AG08396 (cell line): ENCODE data around the gene LRP1.
A peak's percentile ranks its signal among the peaks of the same experiment; 100 is the strongest.
"Not testable (repeated sequence)": the region's sequence is repeated elsewhere in the genome, so short reads cannot be mapped to it uniquely, and the experiment has no call there.

Experiments
- DNase-seq: peaks from one replicate; pipeline ENCODE4 v3.0.0; 2012; ENCODE audit warnings: low spot score, mixed read lengths

The LRP1 gene

GRCh38 chr12:57112492-57113294 is 15.6 kb upstream of the LRP1 start:
- DNase-seq, result no peak

DNA sequence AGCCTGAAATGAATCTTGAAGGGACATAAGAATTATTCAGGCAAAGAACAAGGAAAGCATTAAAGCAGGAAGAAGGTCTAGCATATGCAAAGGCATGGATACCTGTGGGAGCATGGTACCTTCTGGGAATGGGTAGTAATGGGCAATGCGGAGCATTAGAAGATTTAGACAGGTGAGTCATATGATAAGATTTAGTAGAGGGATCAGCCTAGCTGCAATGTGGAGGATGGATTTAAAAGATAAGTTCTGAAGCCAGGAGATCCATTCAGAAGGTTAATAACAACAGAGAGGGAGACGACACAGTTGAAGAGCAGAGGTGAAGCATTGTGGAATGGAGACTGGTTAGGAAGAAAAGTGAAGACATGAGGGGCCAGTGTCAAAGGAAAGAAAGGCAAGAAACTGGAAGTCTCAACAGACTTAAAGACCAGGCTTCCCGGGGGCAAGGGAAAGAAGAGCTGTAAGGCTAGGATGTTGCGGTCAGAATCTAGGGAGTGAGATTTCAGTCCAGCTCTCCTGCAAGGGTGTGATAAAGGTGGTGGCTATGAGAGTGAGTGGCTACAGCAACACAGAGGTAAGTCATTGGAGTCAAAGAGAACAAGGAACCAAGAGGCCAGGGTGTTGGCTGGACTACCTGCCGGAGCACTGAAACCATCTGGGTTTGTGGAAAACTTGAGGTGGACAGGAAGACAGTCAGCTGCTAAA is 11.6 kb upstream of the LRP1 start:
- DNase-seq, result no peak

- DNase-seq, result no peak
Measured at GRCh38 chr12:57118711-57119271, 9.5 kb upstream of the LRP1 start.

DNA sequence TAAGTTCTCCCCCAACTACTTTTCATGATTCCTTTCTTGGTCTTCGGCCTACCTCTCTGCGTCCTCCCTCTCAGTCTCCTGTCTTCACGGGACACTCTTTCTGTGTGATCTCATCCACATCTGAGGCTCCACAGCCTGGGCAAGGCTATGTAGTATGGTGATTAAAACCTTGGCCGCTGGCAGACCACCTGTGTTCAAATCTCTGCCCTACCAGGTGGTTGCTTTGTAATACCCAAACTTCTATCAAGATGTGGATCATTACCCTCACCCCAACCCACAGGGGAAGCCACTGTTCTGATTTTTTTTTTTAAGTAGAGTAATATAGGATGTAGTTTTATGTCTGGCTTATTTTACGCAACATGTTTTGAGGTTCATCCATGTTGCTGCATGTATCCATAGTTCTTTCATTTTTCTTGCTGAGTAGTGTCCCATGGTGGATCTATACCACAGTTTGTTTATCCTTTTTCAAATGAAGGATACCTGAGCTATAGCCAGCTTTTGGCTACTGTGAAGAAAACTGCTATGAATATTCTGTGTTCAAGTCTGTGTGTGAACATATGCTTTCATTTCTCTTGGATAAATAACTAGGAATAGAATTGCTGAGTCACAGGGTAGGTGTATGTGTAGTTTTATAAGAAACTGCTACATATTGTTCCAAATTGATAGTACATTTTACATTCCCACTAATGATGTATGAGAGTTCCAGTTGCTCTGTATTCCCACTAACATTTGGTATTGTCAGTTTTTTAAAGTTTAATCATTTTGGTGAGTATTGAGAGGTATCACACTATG is 8.8 kb upstream of the LRP1 start:
- DNase-seq, result no peak

- not testable (repeated sequence) for DNase-seq
Measured at GRCh38 chr12:57120718-57121117, 7.6 kb upstream of the LRP1 start.

- no peak for DNase-seq
Measured at GRCh38 chr12:57123813-57124212, 4.5 kb upstream of the LRP1 start.

DNA sequence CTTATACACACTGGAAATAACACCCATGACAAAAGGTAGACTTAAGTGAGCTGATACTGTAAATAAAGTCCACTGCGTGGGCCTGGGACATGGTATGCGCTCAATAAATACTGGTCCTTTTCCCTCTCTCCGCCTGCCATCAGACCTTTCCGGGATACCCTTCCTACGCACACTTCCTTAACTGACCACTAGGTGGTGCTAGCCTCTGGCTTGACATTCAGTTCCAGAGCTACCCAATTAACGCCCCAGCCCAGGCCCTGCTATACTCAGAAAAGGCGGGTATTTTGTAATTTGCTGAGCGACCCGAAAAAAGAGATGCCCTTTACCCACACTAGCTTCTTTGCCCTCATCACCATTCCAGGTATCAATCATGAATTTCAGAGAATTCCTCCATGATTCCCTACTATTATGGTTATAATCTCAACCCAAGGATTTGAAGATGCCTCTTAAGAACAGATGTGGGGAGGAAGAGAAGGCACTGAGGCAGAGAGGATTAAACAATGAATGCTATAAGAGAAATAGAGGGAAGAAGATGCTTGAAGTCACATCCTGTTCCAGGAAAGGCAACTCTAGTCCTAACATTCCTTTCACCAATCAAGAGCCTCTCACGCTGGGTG is 3.9 kb upstream of the LRP1 start:
- DNase-seq, result peak; percentile 74

DNA sequence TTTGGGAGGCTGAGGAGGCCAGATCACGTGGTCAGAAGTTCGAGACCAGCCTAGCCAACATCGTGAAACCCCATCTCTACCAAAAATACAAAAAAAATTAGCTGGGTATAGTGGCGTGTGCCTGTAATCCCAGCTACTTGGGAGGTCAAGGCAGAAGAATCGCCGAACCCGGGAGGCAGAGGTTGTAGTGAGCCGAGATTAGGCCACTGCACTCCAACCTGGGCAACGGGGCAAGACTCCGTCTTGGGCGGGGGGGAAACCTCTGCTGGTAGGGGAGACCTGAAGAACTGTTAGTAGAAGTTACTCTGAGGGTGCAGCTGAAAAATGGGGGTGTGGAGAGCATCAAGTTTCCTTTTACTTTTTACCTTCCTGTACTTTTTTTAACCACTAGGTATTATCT is 2.2 kb upstream of the LRP1 start:
- no peak for DNase-seq

DNA sequence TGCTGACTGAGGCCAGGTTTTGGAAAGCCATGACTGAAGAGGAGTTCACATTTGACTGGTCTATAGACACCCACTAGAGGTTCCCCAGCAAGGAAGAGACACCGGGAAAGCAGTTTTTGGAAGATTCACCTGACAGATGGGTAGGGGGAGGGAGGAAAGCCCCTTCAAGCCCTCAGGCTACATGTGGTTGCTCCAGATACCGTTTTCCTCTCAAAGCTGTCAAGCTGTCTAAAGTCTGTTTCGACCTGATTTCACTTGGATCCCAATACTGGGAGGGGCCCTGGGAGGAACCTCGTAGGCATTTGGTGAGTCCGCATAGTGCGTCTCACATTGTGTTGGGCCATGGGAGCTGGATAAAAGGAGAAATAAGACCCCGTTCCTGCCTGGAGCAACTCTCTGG is 1.7 kb upstream of the LRP1 start:
- DNase-seq, result no peak

DNA sequence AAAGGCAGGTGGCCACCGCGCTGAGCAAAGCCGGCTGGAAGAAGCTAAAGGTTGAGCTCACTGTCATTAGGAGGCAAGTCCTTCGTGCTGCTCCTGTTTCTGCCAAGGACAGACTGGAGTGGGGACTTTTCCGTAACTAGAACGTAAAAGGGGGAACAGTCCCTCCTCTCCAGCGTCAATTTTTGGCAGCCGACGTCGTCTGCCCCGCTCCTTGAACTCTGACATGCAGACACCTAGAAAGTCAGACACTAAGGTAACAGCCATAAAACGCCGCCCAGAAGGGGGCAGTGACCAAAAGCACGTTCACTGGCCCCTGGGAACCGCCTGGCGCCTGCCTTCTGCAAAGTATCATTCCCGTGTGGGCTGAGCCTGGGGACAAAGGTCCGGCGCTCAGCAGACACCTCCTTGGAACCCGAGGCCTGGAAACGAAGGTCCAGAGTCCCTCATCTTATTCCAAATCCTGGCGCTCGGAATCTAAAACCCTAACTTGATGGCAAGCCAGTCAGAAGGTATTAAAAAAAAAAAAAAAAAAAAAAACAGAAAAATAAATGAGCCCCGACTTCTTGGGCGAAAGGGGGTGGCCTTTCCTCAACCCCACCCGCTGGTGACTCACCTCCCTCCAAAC is 1.1 kb upstream of the LRP1 start:
- no peak for DNase-seq

DNA sequence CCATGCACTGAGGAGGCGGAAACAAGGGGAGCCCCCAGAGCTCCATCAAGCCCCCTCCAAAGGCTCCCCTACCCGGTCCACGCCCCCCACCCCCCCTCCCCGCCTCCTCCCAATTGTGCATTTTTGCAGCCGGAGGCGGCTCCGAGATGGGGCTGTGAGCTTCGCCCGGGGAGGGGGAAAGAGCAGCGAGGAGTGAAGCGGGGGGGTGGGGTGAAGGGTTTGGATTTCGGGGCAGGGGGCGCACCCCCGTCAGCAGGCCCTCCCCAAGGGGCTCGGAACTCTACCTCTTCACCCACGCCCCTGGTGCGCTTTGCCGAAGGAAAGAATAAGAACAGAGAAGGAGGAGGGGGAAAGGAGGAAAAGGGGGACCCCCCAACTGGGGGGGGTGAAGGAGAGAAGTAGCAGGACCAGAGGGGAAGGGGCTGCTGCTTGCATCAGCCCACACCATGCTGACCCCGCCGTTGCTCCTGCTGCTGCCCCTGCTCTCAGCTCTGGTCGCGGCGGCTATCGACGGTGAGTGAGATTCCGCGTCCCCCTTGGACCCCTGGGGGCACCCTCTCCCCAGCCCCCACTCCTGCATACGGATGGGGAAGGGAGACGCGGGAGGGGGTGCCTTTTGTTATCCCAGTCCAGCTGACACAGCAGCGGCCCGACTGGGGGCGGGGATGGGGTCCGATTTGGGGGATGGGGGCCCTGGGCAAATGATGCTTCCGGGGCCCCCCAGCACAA is 400 bp downstream of the LRP1 start:
- no peak for DNase-seq

- no peak for DNase-seq
Measured at GRCh38 chr12:57129321-57129842, 1.1 kb downstream of the LRP1 start.

DNA sequence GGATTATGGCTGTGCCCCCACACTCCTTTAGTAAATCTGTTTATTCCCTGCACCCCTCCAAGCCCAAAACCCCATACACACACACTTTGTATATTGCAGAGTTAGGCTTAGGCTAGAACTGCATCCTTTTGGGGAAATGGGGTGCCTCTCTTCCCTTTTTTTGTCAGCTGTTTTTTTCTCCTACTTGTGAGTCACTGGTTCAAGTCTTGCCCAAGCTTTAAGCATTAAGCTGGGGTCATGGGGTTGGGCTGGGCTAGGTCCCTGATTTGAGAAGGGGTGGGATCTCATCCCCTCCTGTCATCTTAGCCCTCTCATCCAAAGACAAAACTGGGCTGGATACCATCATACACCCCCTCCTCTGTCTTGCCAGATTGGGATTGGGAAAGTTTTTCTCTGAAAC is 1.6 kb downstream of the LRP1 start:
- DNase-seq, result no peak

- no peak for DNase-seq
Measured at GRCh38 chr12:57130941-57131340, 2.7 kb downstream of the LRP1 start.

GRCh38 chr12:57131896-57132744 is 3.8 kb downstream of the LRP1 start:
- no peak for DNase-seq

- no peak for DNase-seq
Measured at GRCh38 chr12:57133013-57133569, 4.8 kb downstream of the LRP1 start.

- no peak for DNase-seq
Measured at GRCh38 chr12:57133916-57134315, 5.6 kb downstream of the LRP1 start.

DNA sequence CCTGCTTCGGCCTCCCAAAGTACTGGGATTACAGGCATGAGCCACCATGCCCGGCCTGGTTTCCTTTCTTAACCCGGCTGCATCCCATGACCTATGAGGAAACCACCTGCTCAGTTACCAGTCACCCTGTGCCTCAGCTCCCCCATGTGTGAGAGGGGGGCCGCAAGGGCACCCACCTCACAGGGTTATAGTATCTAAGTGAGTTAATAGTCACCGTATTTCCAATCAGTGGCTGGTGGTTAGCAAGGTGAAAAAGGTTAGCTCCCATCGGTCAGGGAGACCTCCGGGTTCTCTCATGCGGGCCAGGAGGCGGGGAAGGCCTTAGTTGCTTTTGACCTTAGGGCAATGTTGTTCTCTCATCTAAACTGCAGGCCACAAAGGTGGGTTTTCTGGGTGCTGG is 6.7 kb downstream of the LRP1 start:
- no peak for DNase-seq
